H9 (cell line): ENCODE results near the gene OR52A5. TPM values are rescaled to one million over a fixed set of nuclear protein-coding genes. Genes with fewer than 3 reads are reported as not detected.

Experiments
- DNase-seq: peaks from one replicate; pipeline ENCODE4 v3.0.0-alpha.2; 2017
- H2AFZ ChIP-seq: one replicate; pipeline ENCODE4 v1.6.1; 2013; ENCODE audit warnings: mild to moderate bottlenecking, low read length, control low read depth, moderate library complexity
- H2AK5ac ChIP-seq: 2 replicates; pipeline ENCODE4 v1.6.1; 2013; ENCODE audit warnings: low read length, control low read depth, mixed read lengths; ENCODE audit not compliant: insufficient read length
- H2BK120ac ChIP-seq: one replicate; pipeline ENCODE4 v1.6.1; 2013; ENCODE audit warnings: low read depth, mild to moderate bottlenecking, low read length, control low read depth, inconsistent platforms; ENCODE audit not compliant: poor library complexity, severe bottlenecking
- H2BK12ac ChIP-seq: 2 replicates; pipeline ENCODE4 v1.6.1; 2013; ENCODE audit warnings: low read length, control low read depth, mixed read lengths, low read depth; ENCODE audit not compliant: insufficient read length
- H2BK15ac ChIP-seq: 2 replicates; pipeline ENCODE4 v1.6.1; 2013; ENCODE audit warnings: low read depth, low read length, control low read depth
- H2BK20ac ChIP-seq: one replicate; pipeline ENCODE4 v1.6.1; 2013; ENCODE audit warnings: low read depth, mild to moderate bottlenecking, low read length, control low read depth, inconsistent platforms; ENCODE audit not compliant: poor library complexity, severe bottlenecking
- H2BK5ac ChIP-seq: 2 replicates; pipeline ENCODE4 v1.6.1; 2013; ENCODE audit warnings: low read length, control low read depth, mixed read lengths; ENCODE audit not compliant: insufficient read length
- H3K14ac ChIP-seq: 2 replicates; pipeline ENCODE4 v1.6.1; 2013; ENCODE audit warnings: low read length, control low read depth; ENCODE audit not compliant: insufficient read depth
- H3K18ac ChIP-seq: 2 replicates; pipeline ENCODE4 v1.6.1; 2013; ENCODE audit warnings: low read depth, mild to moderate bottlenecking, mixed read lengths, low read length, control low read depth; ENCODE audit not compliant: insufficient read length
- H3K23ac ChIP-seq: 2 replicates; pipeline ENCODE4 v1.6.1; 2013; ENCODE audit warnings: low read length, control low read depth, mixed read lengths, low read depth; ENCODE audit not compliant: insufficient read length
- H3K23me2 ChIP-seq: 2 replicates; pipeline ENCODE4 v1.6.1; 2013; ENCODE audit warnings: low read depth, mild to moderate bottlenecking, mixed read lengths, low read length, control low read depth; ENCODE audit not compliant: insufficient read length, poor library complexity, severe bottlenecking
- H3K27ac ChIP-seq: 2 replicates; pipeline ENCODE4 v1.5.1; 2013; ENCODE audit warnings: low read length, control low read depth, mixed read lengths, low read depth; ENCODE audit not compliant: insufficient read length
- H3K27me3 ChIP-seq: 2 replicates; pipeline ENCODE4 v1.6.1; 2013; ENCODE audit warnings: low read length, control low read depth, inconsistent platforms; ENCODE audit not compliant: insufficient read depth
- H3K4ac ChIP-seq: 2 replicates; pipeline ENCODE4 v1.6.1; 2013; ENCODE audit warnings: low read depth, mild to moderate bottlenecking, control low read depth, inconsistent platforms, low read length, moderate library complexity
- H3K4me1 ChIP-seq: 2 replicates; pipeline ENCODE4 v1.6.1; 2013; ENCODE audit warnings: low read length, control low read depth, inconsistent platforms; ENCODE audit not compliant: insufficient read depth
- H3K4me2 ChIP-seq: 2 replicates; pipeline ENCODE4 v1.6.1; 2013; ENCODE audit warnings: low read length, control low read depth, mixed read lengths; ENCODE audit not compliant: insufficient read length, insufficient read depth
- H3K56ac ChIP-seq: 2 replicates; pipeline ENCODE4 v1.6.1; 2013; ENCODE audit warnings: low read depth, mild to moderate bottlenecking, mixed read lengths, low read length, control low read depth; ENCODE audit not compliant: insufficient read length
- H3K79me1 ChIP-seq: 2 replicates; pipeline ENCODE4 v1.6.1; 2013; ENCODE audit warnings: low read depth, mild to moderate bottlenecking, moderate library complexity, low read length, control low read depth, inconsistent platforms; ENCODE audit not compliant: insufficient read depth, poor library complexity, severe bottlenecking
- H3K79me2 ChIP-seq: 2 replicates; pipeline ENCODE4 v1.6.1; 2013; ENCODE audit warnings: low read length, control low read depth, inconsistent platforms; ENCODE audit not compliant: insufficient read depth
- H3K9ac ChIP-seq: 2 replicates; pipeline ENCODE4 v1.6.1; 2013; ENCODE audit warnings: low read length, control low read depth, mixed read lengths; ENCODE audit not compliant: insufficient read length; ENCODE audit errors: extremely low read depth
- H3K9me3 ChIP-seq: one replicate; pipeline ENCODE4 v1.6.1; 2013; ENCODE audit warnings: low read depth, low read length, inconsistent platforms; ENCODE audit not compliant: control insufficient read depth
- H3T11ph ChIP-seq: one replicate; pipeline ENCODE4 v1.6.1; 2013; ENCODE audit warnings: mild to moderate bottlenecking, low read length, control low read depth, inconsistent platforms
- H4K20me1 ChIP-seq: one replicate; pipeline ENCODE4 v1.6.1; 2013; ENCODE audit not compliant: control insufficient read depth, insufficient read length, insufficient read depth
- H4K5ac ChIP-seq: 2 replicates; pipeline ENCODE4 v1.6.1; 2013; ENCODE audit warnings: low read depth, mild to moderate bottlenecking, mixed read lengths, low read length, control low read depth; ENCODE audit not compliant: insufficient read length
- H4K8ac ChIP-seq: replicated peaks from 2 replicates; pipeline ENCODE4 v1.6.1; 2013; ENCODE audit warnings: low read length, control low read depth, mixed read lengths, low read depth; ENCODE audit not compliant: insufficient read length
- H4K91ac ChIP-seq: 2 replicates; pipeline ENCODE4 v1.6.1; 2013; ENCODE audit warnings: low read depth, mild to moderate bottlenecking, moderate library complexity, mixed read lengths, low read length, control low read depth; ENCODE audit not compliant: insufficient read length
- H3K27ac Mint-ChIP-seq, 3 experiments: 2 replicates in 2 of 3; 3 replicates in 1 of 3; pipeline ENCODE4 v1.8.0; 2020 to 2021; ENCODE audit warnings: mixed read lengths in 3 of 3, mild to moderate bottlenecking in 1 of 3, moderate library complexity in 1 of 3
- H3K27me3 Mint-ChIP-seq: 2 replicates; pipeline ENCODE4 v1.8.0; 2021; ENCODE audit warnings: low read depth, mild to moderate bottlenecking, moderate library complexity, mixed read lengths
- H3K36me3 Mint-ChIP-seq, 3 experiments: 2 replicates in 2 of 3; 3 replicates in 1 of 3; pipeline ENCODE4 v1.8.0; 2020 to 2021; ENCODE audit warnings: low read depth in 3 of 3, mixed read lengths in 3 of 3; ENCODE audit not compliant: insufficient read depth in 1 of 3
- H3K4me1 Mint-ChIP-seq, 2 experiments: 2 replicates each; pipeline ENCODE4 v1.8.0; 2020; ENCODE audit warnings: mixed read lengths in 2 of 2
- H3K4me3 Mint-ChIP-seq, 2 experiments: 2 replicates in 1 of 2; 3 replicates in 1 of 2; pipeline ENCODE4 v1.8.0; 2020 to 2021; ENCODE audit warnings: mild to moderate bottlenecking in 2 of 2, mixed read lengths in 2 of 2, moderate library complexity in 1 of 2
- H3K9me3 Mint-ChIP-seq, 2 experiments: 2 replicates in 1 of 2; 3 replicates in 1 of 2; pipeline ENCODE4 v1.8.0; 2020; ENCODE audit warnings: mild to moderate bottlenecking in 2 of 2, mixed read lengths in 2 of 2, moderate library complexity in 1 of 2
- CTCF ChIP-seq: fragments of 200-600 bp; sonication (generic); conservative IDR thresholded peaks from 3 replicates; pipeline ENCODE4 v1.8.0; 2021; ENCODE audit warnings: antibody characterized with exemption, mild to moderate bottlenecking
- WGBS: extraction: QIAGEN DNeasy Blood & Tissue Kit; methylation state at CpG from one replicate; pipeline ENCODE4 v1.1.7; 2013; ENCODE audit warnings: missing lambda C conversion rate, low lambda C conversion rate, mixed read lengths; ENCODE audit not compliant: insufficient read length; ENCODE audit errors: extremely low coverage; 5-methylcytosine and 5-hydroxymethylcytosine counted together
- total RNA-seq: library from RNA; stranded (reverse); gene quantifications from 2 replicates; pipeline ENCODE4 v1.2.1, GENCODE V29; 2021

The OR52A5 gene
- total RNA-seq, 1 experiment from 2014 or later = not detected

GRCh38 chr11:5092821-5093585 lies 45.2 kb downstream of the OR52A5 start:
- Histone ChIP-seq H4K5ac (no peak overlapping the region), H2BK120ac (no peak overlapping the region), H2BK20ac (no peak overlapping the region), H2AK5ac (no peak overlapping the region), H3K23ac (no peak overlapping the region), H3K9ac (no peak overlapping the region), H3K14ac (no peak overlapping the region), H2AFZ (no peak overlapping the region), H3K27ac (no peak overlapping the region), H3K18ac (no peak overlapping the region), H4K91ac (no peak overlapping the region), H3K4me1 (no peaks in the 10 kb centered on the region), H3K4me2 (no peak overlapping the region), H4K8ac (no peak overlapping the region), H3T11ph (no peak overlapping the region), H3K23me2 (no peaks in the 10 kb centered on the region), H3K27me3 (no peaks in the 10 kb centered on the region), H2BK15ac (no peak overlapping the region), H3K79me2 (no peaks in the 10 kb centered on the region), H4K20me1 (no peaks in the 10 kb centered on the region), H3K79me1 (no peaks in the 10 kb centered on the region), H3K56ac (no peak overlapping the region), H2BK12ac (no peak overlapping the region), H3K9me3 (no peaks in the 10 kb centered on the region), H2BK5ac (no peak overlapping the region), H3K4ac (no peak overlapping the region)
- Mint-ChIP-seq H3K4me3 (no peak overlapping the region), H3K36me3 (no peaks in the 10 kb centered on the region), H3K4me1 (no peaks in the 10 kb centered on the region), H3K27me3 (no peaks in the 10 kb centered on the region), H3K27ac (no peak overlapping the region), H3K9me3 (no peaks in the 10 kb centered on the region)
- TF ChIP-seq CTCF = no peak
- DNase-seq = no peak
- no CpG with 5 or more reads among the region's 8 CpGs for WGBS
